DND-41 (cell line): ENCODE results near the gene HDLBP.

Experiments
- CTCF ChIP-seq: IDR thresholded peaks from 2 replicates; pipeline ENCODE4 v1.5.1; 2012; ENCODE audit warnings: borderline replicate concordance, low read length, moderate library complexity, mild to moderate bottlenecking; ENCODE audit not compliant: poor library complexity, severe bottlenecking; ENCODE audit errors: extremely low read depth
- EZH2 ChIP-seq: IDR thresholded peaks from 3 replicates; pipeline ENCODE4 v1.6.1; 2012; ENCODE audit warnings: borderline replicate concordance, low read depth, mild to moderate bottlenecking, moderate library complexity, low read length, inconsistent platforms; ENCODE audit not compliant: severe bottlenecking

- TF ChIP-seq CTCF = no peak
- no peak for TF ChIP-seq EZH2
Observed at GRCh38 chr2:241179899-241180298, 135.6 kb downstream of the HDLBP start.
